KBM-7 (cell line): Measurements from ENCODE around the gene PROS1.
"Not testable (repeated sequence)": the region's sequence is repeated elsewhere in the genome, so short reads cannot be mapped to it uniquely, and the experiment has no call there.

Experiments used
- DNase-seq: peaks from one replicate; pipeline ENCODE4 v3.0.0-alpha.2; 2015
- in situ Hi-C: fragments of 300-500 bp; cut with MboI; formaldehyde crosslinking; loops from 2 replicates; pipeline ENCODE4 v1.14.3; 2020; ENCODE audit warnings: low sequenced_read_pairs, low pct_unique_long_range_greater_than_20kb, mixed read lengths

PROS1 gene

GRCh38 chr3:93979850-93980676 is 6.4 kb upstream of the PROS1 start, which contains the start of gene ARL13B:
TSS of gene ARL13B (plus strand) at chr3:93980155. CDS start at chr3:93980424, 269 bp downstream.
- DNase-seq = peak; percentile 97
- in situ Hi-C loops = no loop called here

- in situ Hi-C loops = no loop called here
- no peak for DNase-seq
Measured at GRCh38 chr3:93969997-93970396, 3.7 kb downstream of the PROS1 start.

- DNase-seq = no peak
- in situ Hi-C loops = no loop called here
Measured at GRCh38 chr3:93969443-93969842, 4.3 kb downstream of the PROS1 start.

- in situ Hi-C loops, DNase-seq: not testable (repeated sequence)
Measured at GRCh38 chr3:93965106-93965505, 8.6 kb downstream of the PROS1 start.

GRCh38 chr3:93962798-93963197 is 10.9 kb downstream of the PROS1 start:
- in situ Hi-C loops = no loop called here
- no peak for DNase-seq

GRCh38 chr3:93961489-93961888 is 12.2 kb downstream of the PROS1 start:
- DNase-seq = no peak
- in situ Hi-C loops = no loop called here

- no peak for DNase-seq
- in situ Hi-C loops = no loop called here
Measured at GRCh38 chr3:93961026-93961425, 12.7 kb downstream of the PROS1 start.

- in situ Hi-C loops, DNase-seq: not testable (repeated sequence)
Measured at GRCh38 chr3:93949958-93950357, 23.7 kb downstream of the PROS1 start.

- DNase-seq, in situ Hi-C loops: not testable (repeated sequence)
Measured at GRCh38 chr3:93937485-93937884, 36.2 kb downstream of the PROS1 start.

GRCh38 chr3:93936549-93936948 is 37.1 kb downstream of the PROS1 start:
- DNase-seq = no peak
- in situ Hi-C loops = no loop called here

- no peak for DNase-seq
- in situ Hi-C loops = no loop called here
Measured at GRCh38 chr3:93934366-93935046, 39.2 kb downstream of the PROS1 start.

GRCh38 chr3:93931597-93932229 is 42.0 kb downstream of the PROS1 start:
- in situ Hi-C loops = no loop called here
- no peak for DNase-seq

GRCh38 chr3:93930041-93930440 is 43.7 kb downstream of the PROS1 start:
- no peak for DNase-seq

GRCh38 chr3:93926789-93927188 is 46.9 kb downstream of the PROS1 start:
- DNase-seq = no peak
- in situ Hi-C loops = no loop called here

More at GRCh38 chr3:93930041-93930440, 43.7 kb downstream of the PROS1 start:
- in situ Hi-C loops = no loop called here

- in situ Hi-C loops = no loop called here
- DNase-seq = no peak
Measured at GRCh38 chr3:93924491-93924890, 49.2 kb downstream of the PROS1 start.

- in situ Hi-C loops = no loop called here
- no peak for DNase-seq
Measured at GRCh38 chr3:93923006-93923405, 50.7 kb downstream of the PROS1 start.

GRCh38 chr3:93917546-93918029 is 56.1 kb downstream of the PROS1 start:
- DNase-seq, in situ Hi-C loops: not testable (repeated sequence)

GRCh38 chr3:93913623-93914022 is 60.1 kb downstream of the PROS1 start:
- DNase-seq, in situ Hi-C loops: not testable (repeated sequence)

GRCh38 chr3:93911206-93911605 is 62.5 kb downstream of the PROS1 start:
- DNase-seq = no peak
- in situ Hi-C loops = no loop called here

GRCh38 chr3:93910097-93910496 is 63.6 kb downstream of the PROS1 start:
- DNase-seq = no peak
- in situ Hi-C loops = no loop called here
